ENCODE results near the gene PDZD4.

PDZD4 gene

GRCh38 chrX:153799326-153799725 lies 31.0 kb downstream of the PDZD4 start:
- no peak overlapping the region for H3K27ac ChIP-seq (ENCODE audit: insufficient read depth, low read length, poor library complexity, severe bottlenecking)
- H3K9me3 ChIP-seq (ENCODE audit: control insufficient read depth, low read length), result no peaks in the 10 kb centered on the region
- no peak for DNase-seq
- no peaks in the 10 kb centered on the region for H3K27me3 ChIP-seq (replicated peaks; ENCODE audit: control insufficient read depth, insufficient read depth, low read length, poor library complexity, severe bottlenecking)
- H3K4me3 ChIP-seq (ENCODE audit: insufficient read depth, low read depth, low read length, poor library complexity, severe bottlenecking), result no peak overlapping the region
- peaks cover 9% of the 10 kb centered on the region for H3K36me3 ChIP-seq (ENCODE audit: control insufficient read depth, insufficient read depth, low read length)
- peaks cover 10% of the 10 kb centered on the region for H3K4me1 ChIP-seq (ENCODE audit: control insufficient read depth, insufficient read depth, low read length, poor library complexity, severe bottlenecking)

GRCh38 chrX:153797415-153798015 lies 32.8 kb downstream of the PDZD4 start:
- Histone ChIP-seq H3K27me3 (replicated peaks; ENCODE audit: control insufficient read depth, insufficient read depth, low read length, poor library complexity, severe bottlenecking) (no peaks in the 10 kb centered on the region), H3K4me1 (ENCODE audit: control insufficient read depth, insufficient read depth, low read length, poor library complexity, severe bottlenecking) (peaks cover 18% of the 10 kb centered on the region), H3K9me3 (ENCODE audit: control insufficient read depth, low read length) (no peaks in the 10 kb centered on the region), H3K4me3 (ENCODE audit: insufficient read depth, low read depth, low read length, poor library complexity, severe bottlenecking) (no peak overlapping the region), H3K36me3 (ENCODE audit: control insufficient read depth, insufficient read depth, low read length) (peaks cover 9% of the 10 kb centered on the region), H3K27ac (ENCODE audit: insufficient read depth, low read length, poor library complexity, severe bottlenecking) (no peak overlapping the region)
- DNase-seq, result no peak

- H3K27ac ChIP-seq (ENCODE audit: insufficient read depth, low read length, poor library complexity, severe bottlenecking), result peak overlapping the region; percentile 80
- no peaks in the 10 kb centered on the region for H3K27me3 ChIP-seq (replicated peaks; ENCODE audit: control insufficient read depth, insufficient read depth, low read length, poor library complexity, severe bottlenecking)
- peak overlapping the region; percentile 78 for H3K4me3 ChIP-seq (ENCODE audit: insufficient read depth, low read depth, low read length, poor library complexity, severe bottlenecking)
- no peak for DNase-seq
- H3K36me3 ChIP-seq (ENCODE audit: control insufficient read depth, insufficient read depth, low read length), result peaks cover 13% of the 10 kb centered on the region
- H3K4me1 ChIP-seq (ENCODE audit: control insufficient read depth, insufficient read depth, low read length, poor library complexity, severe bottlenecking), result peaks cover 18% of the 10 kb centered on the region
- no peaks in the 10 kb centered on the region for H3K9me3 ChIP-seq (ENCODE audit: control insufficient read depth, low read length)
Observed at GRCh38 chrX:153794897-153795816, 35.2 kb downstream of the PDZD4 start.

- peak within 1 kb of the TSS; percentile 78 for H3K4me3 ChIP-seq (ENCODE audit: insufficient read depth, low read depth, low read length, poor library complexity, severe bottlenecking)
- H3K27ac ChIP-seq (ENCODE audit: insufficient read depth, low read length, poor library complexity, severe bottlenecking), result peak within 1 kb of the TSS; percentile 90
- peaks cover 18% of the 10 kb centered on the region for H3K4me1 ChIP-seq (ENCODE audit: control insufficient read depth, insufficient read depth, low read length, poor library complexity, severe bottlenecking)
- peak; percentile 89 to 90 (median 90) for DNase-seq
- no peaks in the 10 kb centered on the region for H3K27me3 ChIP-seq (replicated peaks; ENCODE audit: control insufficient read depth, insufficient read depth, low read length, poor library complexity, severe bottlenecking)
- no peaks in the 10 kb centered on the region for H3K9me3 ChIP-seq (ENCODE audit: control insufficient read depth, low read length)
- H3K36me3 ChIP-seq (ENCODE audit: control insufficient read depth, insufficient read depth, low read length), result peaks cover 13% of the 10 kb centered on the region
Observed at GRCh38 chrX:153794018-153794896, 36.1 kb downstream of the PDZD4 start, which contains the start of the genes IDH3G and SSR4. TSS of gene IDH3G (minus strand) at chrX:153794375. CDS start at chrX:153794326, 49 bp downstream. TSS of gene SSR4 (plus strand) at chrX:153794668. CDS start at chrX:153794688, 20 bp downstream.

GRCh38 chrX:153793291-153793690 lies 37.1 kb downstream of the PDZD4 start:
- H3K36me3 ChIP-seq (ENCODE audit: control insufficient read depth, insufficient read depth, low read length), result peaks cover 8% of the 10 kb centered on the region
- DNase-seq, result no peak

GRCh38 chrX:153792368-153792767 lies 38.0 kb downstream of the PDZD4 start:
- H3K27ac ChIP-seq (ENCODE audit: insufficient read depth, low read length, poor library complexity, severe bottlenecking), result no peak overlapping the region
- peaks cover 8% of the 10 kb centered on the region for H3K36me3 ChIP-seq (ENCODE audit: control insufficient read depth, insufficient read depth, low read length)
- no peaks in the 10 kb centered on the region for H3K9me3 ChIP-seq (ENCODE audit: control insufficient read depth, low read length)
- no peak for DNase-seq
- no peak overlapping the region for H3K4me3 ChIP-seq (ENCODE audit: insufficient read depth, low read depth, low read length, poor library complexity, severe bottlenecking)
- H3K27me3 ChIP-seq (replicated peaks; ENCODE audit: control insufficient read depth, insufficient read depth, low read length, poor library complexity, severe bottlenecking), result no peaks in the 10 kb centered on the region
- peaks cover 18% of the 10 kb centered on the region for H3K4me1 ChIP-seq (ENCODE audit: control insufficient read depth, insufficient read depth, low read length, poor library complexity, severe bottlenecking)

More at GRCh38 chrX:153793291-153793690, 37.1 kb downstream of the PDZD4 start:
- peak overlapping the region; percentile 78 for H3K4me3 ChIP-seq (ENCODE audit: insufficient read depth, low read depth, low read length, poor library complexity, severe bottlenecking)
- no peaks in the 10 kb centered on the region for H3K9me3 ChIP-seq (ENCODE audit: control insufficient read depth, low read length)
- H3K27ac ChIP-seq (ENCODE audit: insufficient read depth, low read length, poor library complexity, severe bottlenecking), result peak overlapping the region; percentile 90
- H3K27me3 ChIP-seq (replicated peaks; ENCODE audit: control insufficient read depth, insufficient read depth, low read length, poor library complexity, severe bottlenecking), result no peaks in the 10 kb centered on the region
- H3K4me1 ChIP-seq (ENCODE audit: control insufficient read depth, insufficient read depth, low read length, poor library complexity, severe bottlenecking), result peaks cover 18% of the 10 kb centered on the region

- Histone ChIP-seq H3K27me3 (replicated peaks; ENCODE audit: control insufficient read depth, insufficient read depth, low read length, poor library complexity, severe bottlenecking) (no peaks in the 10 kb centered on the region), H3K27ac (ENCODE audit: insufficient read depth, low read length, poor library complexity, severe bottlenecking) (no peak overlapping the region), H3K4me1 (ENCODE audit: control insufficient read depth, insufficient read depth, low read length, poor library complexity, severe bottlenecking) (peaks cover 15% of the 10 kb centered on the region), H3K4me3 (ENCODE audit: insufficient read depth, low read depth, low read length, poor library complexity, severe bottlenecking) (no peak overlapping the region), H3K9me3 (ENCODE audit: control insufficient read depth, low read length) (no peaks in the 10 kb centered on the region), H3K36me3 (ENCODE audit: control insufficient read depth, insufficient read depth, low read length) (peaks cover 5% of the 10 kb centered on the region)
- DNase-seq, result no peak
Observed at GRCh38 chrX:153791104-153791852, 39.1 kb downstream of the PDZD4 start.

GRCh38 chrX:153789654-153790053 lies 40.7 kb downstream of the PDZD4 start:
- no peaks in the 10 kb centered on the region for H3K9me3 ChIP-seq (ENCODE audit: control insufficient read depth, low read length)
- DNase-seq, result no peak
- H3K27ac ChIP-seq (ENCODE audit: insufficient read depth, low read length, poor library complexity, severe bottlenecking), result no peak overlapping the region
- H3K36me3 ChIP-seq (ENCODE audit: control insufficient read depth, insufficient read depth, low read length), result peaks cover 11% of the 10 kb centered on the region
- H3K4me3 ChIP-seq (ENCODE audit: insufficient read depth, low read depth, low read length, poor library complexity, severe bottlenecking), result no peak overlapping the region
- peaks cover 8% of the 10 kb centered on the region for H3K4me1 ChIP-seq (ENCODE audit: control insufficient read depth, insufficient read depth, low read length, poor library complexity, severe bottlenecking)
- H3K27me3 ChIP-seq (replicated peaks; ENCODE audit: control insufficient read depth, insufficient read depth, low read length, poor library complexity, severe bottlenecking), result no peaks in the 10 kb centered on the region

GRCh38 chrX:153786669-153787068 lies 43.7 kb downstream of the PDZD4 start:
- Histone ChIP-seq H3K27ac (ENCODE audit: insufficient read depth, low read length, poor library complexity, severe bottlenecking) (no peak overlapping the region), H3K27me3 (replicated peaks; ENCODE audit: control insufficient read depth, insufficient read depth, low read length, poor library complexity, severe bottlenecking) (no peaks in the 10 kb centered on the region), H3K4me3 (ENCODE audit: insufficient read depth, low read depth, low read length, poor library complexity, severe bottlenecking) (no peak overlapping the region), H3K36me3 (ENCODE audit: control insufficient read depth, insufficient read depth, low read length) (peaks cover 11% of the 10 kb centered on the region), H3K4me1 (ENCODE audit: control insufficient read depth, insufficient read depth, low read length, poor library complexity, severe bottlenecking) (no peaks in the 10 kb centered on the region), H3K9me3 (ENCODE audit: control insufficient read depth, low read length) (no peaks in the 10 kb centered on the region)
- no peak for DNase-seq
